Measurements from ENCODE around the gene MRPL48. TPM values are rescaled to one million over a fixed set of nuclear protein-coding genes. Genes with fewer than 3 reads are reported as not detected.

The MRPL48 gene
- total and polyA plus RNA-seq, 10 of the 15 experiments (the other 5 are each of a cell fraction or from before 2014, with no cell fraction given) = 46.7 to 159 (median 83.4) TPM

- TF ChIP-seq ZNF207 (IDR thresholded peaks at IDR 0.05; ENCODE audit: borderline replicate concordance) (no peak), CREM (IDR thresholded peaks at IDR 0.05; ENCODE audit: low read depth) (no peak)
Observed at GRCh38 chr11:73856031-73856567, 68.4 kb downstream of the MRPL48 start (continued).

GRCh38 chr11:73859671-73860070 lies 72.0 kb downstream of the MRPL48 start:
- Histone ChIP-seq H3K9me3 (replicated peaks; ENCODE audit: control insufficient read depth, insufficient read depth, low read length) (no peaks in the 10 kb centered on the region), H3K4me1 (ENCODE audit: control insufficient read depth, insufficient read depth, low read length) (no peaks in the 10 kb centered on the region), H2AFZ (ENCODE audit: control insufficient read depth, low read depth, low read length) (no peak overlapping the region), H3K4me2 (ENCODE audit: control insufficient read depth, insufficient read depth) (no peak overlapping the region), H3K27ac (ENCODE audit: control insufficient read depth, insufficient read depth) (no peak overlapping the region), H4K20me1 (ENCODE audit: control insufficient read depth, insufficient read depth) (no peaks in the 10 kb centered on the region), H3K79me2 (ENCODE audit: control insufficient read depth, insufficient read depth, low read length) (no peaks in the 10 kb centered on the region), H3K4me3 (no peak overlapping the region), H3K36me3 (ENCODE audit: control insufficient read depth in 2 of 2, insufficient read depth in 2 of 2, low read length in 1 of 2) (no peaks in the 10 kb centered on the region; a peak in 2 of 4 replicates), H3K27me3 (replicated peaks in 1 of 2; ENCODE audit: control insufficient read depth in 2 of 2, insufficient read depth in 2 of 2, low read length in 1 of 2) (no peaks in the 10 kb centered on the region), H3K9ac (ENCODE audit: control insufficient read depth, insufficient read depth, low read length) (no peak overlapping the region)
- 100% methylated on average over 2 of the region's 2 CpGs for WGBS (ENCODE audit: insufficient coverage, insufficient replicate concordance, low lambda C conversion rate, missing lambda C conversion rate)
- ChIA-PET SMC1A (ENCODE audit: uncharacterized antibody, unreplicated experiment) (no interaction called here), RAD21 (ENCODE audit: unreplicated experiment) (no interaction called here), POLR2A (interaction anchor here (1.3 kb wide), 1 partner anchor 9 kb away, joined by 3 read pairs; no protein-coding TSS in a partner anchor), CTCF (no interaction called here)
- FAIRE-seq (no peak), DNase-seq (ENCODE audit: low read depth, low spot score) (no peak), ATAC-seq (no peak)
- no TSS peak for BruUV-seq (replicated peaks)
- TF ChIP-seq HSF1 (IDR thresholded peaks at IDR 0.05; ENCODE audit: low read depth, low read length) (no peak), RUNX3 (IDR thresholded peaks at IDR 0.05; ENCODE audit: low read length) (no peak), CHD2 (IDR thresholded peaks at IDR 0.05; ENCODE audit: borderline replicate concordance, low read depth, low read length) (no peak), CREB1 (IDR thresholded peaks at IDR 0.05; ENCODE audit: low read depth) (no peak), MAX (IDR thresholded peaks at IDR 0.05; ENCODE audit: low read depth, low read length) (no peak), HDGF (IDR thresholded peaks at IDR 0.05) (no peak), EP300 (IDR thresholded peaks at IDR 0.05; ENCODE audit: borderline replicate concordance in 1 of 2, control insufficient read depth in 1 of 2, low read depth in 2 of 2, low read length in 2 of 2) (no peak)
- intact Hi-C loops (cut with micrococcal nuclease; ENCODE audit: unreplicated experiment) (no loop called here), in situ Hi-C loops (cut with MboI) (no loop called here)
